HepG2 (cell line): ENCODE results near the gene RBM14. TPM values are rescaled to one million over a fixed set of nuclear protein-coding genes. Genes with fewer than 3 reads are reported as not detected.

Source experiments
- CEBPG ChIP-seq: IDR thresholded peaks from 2 replicates; pipeline ENCODE4 v1.6.1; 2016
- DPF2 ChIP-seq: sonication (generic); formaldehyde crosslinking; IDR thresholded peaks from 2 replicates; pipeline ENCODE4 v1.4.0; 2020; ENCODE audit warnings: mild to moderate bottlenecking, low read depth, missing genetic modification reagents, borderline replicate concordance
- E2F1 ChIP-seq: sonication (generic); formaldehyde crosslinking; IDR thresholded peaks from 2 replicates; pipeline ENCODE4 v1.5.0; 2020; ENCODE audit warnings: missing genetic modification reagents
- EHMT2 ChIP-seq: fragments of 200-600 bp; sonication (generic); IDR thresholded peaks from 2 replicates; pipeline ENCODE4 v1.7.0; 2017; ENCODE audit warnings: antibody characterized with exemption, low read depth, low read length, borderline replicate concordance
- ELF4 ChIP-seq: sonication (generic); formaldehyde crosslinking; IDR thresholded peaks from 2 replicates; pipeline ENCODE4 v1.5.0; 2020; ENCODE audit warnings: missing genetic modification reagents, mild to moderate bottlenecking, moderate library complexity, borderline replicate concordance
- FOXO1 ChIP-seq: sonication (generic); formaldehyde crosslinking; IDR thresholded peaks from 2 replicates; pipeline ENCODE4 v1.4.0; 2020; ENCODE audit warnings: missing genetic modification reagents
- IRX3 ChIP-seq: sonication (generic); formaldehyde crosslinking; IDR thresholded peaks from 2 replicates; pipeline ENCODE4 v1.8.1; 2023; ENCODE audit warnings: mild to moderate bottlenecking, low read depth, missing genetic modification reagents, borderline replicate concordance
- MLLT10 ChIP-seq: sonication (generic); formaldehyde crosslinking; IDR thresholded peaks from 2 replicates; pipeline ENCODE4 v1.4.0; 2020; ENCODE audit warnings: missing genetic modification reagents
- NRL ChIP-seq: sonication (generic); formaldehyde crosslinking; IDR thresholded peaks from 2 replicates; pipeline ENCODE4 v1.5.0; 2020; ENCODE audit warnings: missing genetic modification reagents, mild to moderate bottlenecking, moderate library complexity, borderline replicate concordance
- PRPF4 ChIP-seq: fragments of 200-400 bp; formaldehyde crosslinking; IDR thresholded peaks from 2 replicates; pipeline ENCODE4 v1.6.1; 2016; ENCODE audit warnings: low read length, low read depth; ENCODE audit not compliant: poor library complexity, severe bottlenecking
- SETDB1 ChIP-seq: sonication (generic); formaldehyde crosslinking; IDR thresholded peaks from 2 replicates; pipeline ENCODE4 v1.5.1; 2020; ENCODE audit warnings: missing genetic modification reagents, mild to moderate bottlenecking, borderline replicate concordance
- SNAPC5 ChIP-seq: sonication (generic); formaldehyde crosslinking; IDR thresholded peaks from 2 replicates; pipeline ENCODE4 v1.8.1; 2023; ENCODE audit warnings: mild to moderate bottlenecking, missing genetic modification reagents, borderline replicate concordance
- UBTF ChIP-seq: sonication (generic); formaldehyde crosslinking; IDR thresholded peaks from 2 replicates; pipeline ENCODE4 v1.4.0; 2020; ENCODE audit warnings: mild to moderate bottlenecking, missing genetic modification reagents
- YEATS4 ChIP-seq: sonication (generic); formaldehyde crosslinking; IDR thresholded peaks from 2 replicates; pipeline ENCODE4 v1.4.0; 2020; ENCODE audit warnings: missing genetic modification reagents, borderline replicate concordance
- ZBTB2 ChIP-seq: sonication (generic); formaldehyde crosslinking; IDR thresholded peaks from 2 replicates; pipeline ENCODE4 v1.8.0; 2022; ENCODE audit warnings: low read depth, missing genetic modification reagents
- ZFP90 ChIP-seq: sonication (generic); formaldehyde crosslinking; IDR thresholded peaks from 2 replicates; pipeline ENCODE4 v1.8.0; 2022; ENCODE audit warnings: missing genetic modification reagents, mild to moderate bottlenecking, inconsistent platforms, borderline replicate concordance
- ZNF18 ChIP-seq: sonication (generic); formaldehyde crosslinking; IDR thresholded peaks from 2 replicates; pipeline ENCODE4 v1.8.0; 2022; ENCODE audit warnings: mild to moderate bottlenecking, missing genetic modification reagents; ENCODE audit not compliant: insufficient replicate concordance
- ZNF264 ChIP-seq: sonication (generic); formaldehyde crosslinking; IDR thresholded peaks from 2 replicates; pipeline ENCODE4 v1.4.0; 2020; ENCODE audit warnings: missing genetic modification reagents
- ZNF816 ChIP-seq: sonication (generic); formaldehyde crosslinking; IDR thresholded peaks from 2 replicates; pipeline ENCODE4 v1.8.0; 2022; ENCODE audit warnings: missing genetic modification reagents, mild to moderate bottlenecking, borderline replicate concordance
- polyA plus RNA-seq, 8 experiments: library from polyadenylated mRNA; depleted of rRNA in 3 of 8; stranded (reverse) in 7 of 8; unstranded in 1 of 8; fragments of >200 nt; fragmentation: Illumina TruSeq in 4 of 8; extraction: Trizol in 4 of 8; gene quantifications; 2 replicates each; pipeline versions ENCODE4 v1.2.1 to v1.2.3, GENCODE V29; 2011 to 2016; ENCODE audit warnings: low read depth in 4 of 8, missing spikeins in 1 of 8, mixed read lengths in 1 of 8; ENCODE audit not compliant: insufficient read depth in 1 of 8
- total RNA-seq, 5 experiments: library from RNA; depleted of rRNA; stranded (reverse); fragments of >200 nt; fragmentation: Illumina TruSeq; extraction: Trizol; gene quantifications; 2 replicates each; pipeline ENCODE4 v1.2.3, GENCODE V29; 2016; ENCODE audit warnings: low read depth in 1 of 5

Gene RBM14
- total and polyA plus RNA-seq, 2 of the 13 experiments (the other 11 are each of a cell fraction or from before 2014, with no cell fraction given) = 12.7 to 44.1 TPM

GRCh38 chr11:66592457-66593302 is 23.8 kb upstream of the RBM14 start, which contains the start of the genes CCDC87 and CCS (continued):
- peak; percentile 92 for TF ChIP-seq NRL (CRISPR knock-in tag)
- TF ChIP-seq DPF2 (CRISPR knock-in tag) = 0 out of 2 replicates have a peak, but pooled peaks have one; percentile 25
- TF ChIP-seq ZFP90 (CRISPR knock-in tag) = peak; percentile 49; the same call in 1 of the 2 replicates
- peak; percentile 32; the same call in 1 of the 2 replicates for TF ChIP-seq CEBPG (CRISPR knock-in tag)
- TF ChIP-seq ZBTB2 (CRISPR knock-in tag) = peak; percentile 64; the same call in 1 of the 2 replicates
- TF ChIP-seq YEATS4 (CRISPR knock-in tag) = peak; percentile 40; the same call in 1 of the 2 replicates
- TF ChIP-seq ELF4 = no peak
- TF ChIP-seq IRX3 (CRISPR knock-in tag) = 0 out of 2 replicates have a peak, but pooled peaks have one; percentile 85
- TF ChIP-seq ZNF18 = peak; percentile 9
- peak; percentile 53 for TF ChIP-seq FOXO1 (CRISPR knock-in tag)
- TF ChIP-seq E2F1 (CRISPR knock-in tag) = peak; percentile 62
- TF ChIP-seq MLLT10 (CRISPR knock-in tag) = no peak
- TF ChIP-seq UBTF = peak; percentile 73
- no peak for TF ChIP-seq EHMT2
- no peak for TF ChIP-seq PRPF4
- TF ChIP-seq ZNF264 (CRISPR knock-in tag) = peak; percentile 81; the same call in 1 of the 2 replicates
- peak; percentile 50; the same call in 1 of the 2 replicates for TF ChIP-seq SNAPC5 (CRISPR knock-in tag)
- no peak for TF ChIP-seq ZNF816 (CRISPR knock-in tag)
- TF ChIP-seq SETDB1 (CRISPR knock-in tag) = no peak
